AG09309 (cell line): ENCODE measurements around the gene RERE.

Experiments
- DNase-seq: peaks from one replicate; pipeline ENCODE4 v3.0.0-alpha.2; 2010; ENCODE audit warnings: low read depth
- H3K4me3 ChIP-seq: 2 replicates; pipeline ENCODE4 v1.5.1; 2011; ENCODE audit warnings: mild to moderate bottlenecking, low read depth, low read length, moderate library complexity; ENCODE audit not compliant: control insufficient read depth
- CTCF ChIP-seq: IDR thresholded peaks from 2 replicates; pipeline ENCODE4 v1.5.1; 2011; ENCODE audit warnings: mild to moderate bottlenecking, low read depth, low read length, inconsistent platforms; ENCODE audit not compliant: insufficient read depth, control insufficient read depth; ENCODE audit errors: missing control alignments

RERE gene

GRCh38 chr1:8340448-8340847 is 477.0 kb downstream of the RERE start:
- no peak overlapping the region for H3K4me3 ChIP-seq
- DNase-seq, result no peak
- no peak for TF ChIP-seq CTCF

- TF ChIP-seq CTCF, result no peak
- no peak for DNase-seq
- no peak overlapping the region for H3K4me3 ChIP-seq
Measured at GRCh38 chr1:8339203-8339600, 478.2 kb downstream of the RERE start.

- no peak for TF ChIP-seq CTCF
- no peak overlapping the region for H3K4me3 ChIP-seq
- DNase-seq, result no peak
Measured at GRCh38 chr1:8338526-8339202, 478.8 kb downstream of the RERE start.

- no peak for TF ChIP-seq CTCF
- H3K4me3 ChIP-seq, result no peak overlapping the region
- no peak for DNase-seq
Measured at GRCh38 chr1:8337776-8338525, 479.5 kb downstream of the RERE start.

GRCh38 chr1:8335246-8335645 is 482.2 kb downstream of the RERE start:
- no peak overlapping the region for H3K4me3 ChIP-seq
- no peak for TF ChIP-seq CTCF
- DNase-seq, result no peak

GRCh38 chr1:8334106-8334851 is 483.2 kb downstream of the RERE start:
- TF ChIP-seq CTCF, result no peak
- no peak overlapping the region for H3K4me3 ChIP-seq
- DNase-seq, result no peak
